GM23338 (cell line): ENCODE measurements around the gene SLC4A3. TPM values are rescaled to one million over a fixed set of nuclear protein-coding genes. Genes with fewer than 3 reads are reported as not detected.
"Not testable (repeated sequence)": the region's sequence is repeated elsewhere in the genome, so short reads cannot be mapped to it uniquely, and the experiment has no call there.

Source experiments
- ATAC-seq: fragments of 200-7000 bp; cut with Tn5 transposase; 3 replicates; pipeline ENCODE4 v1.9.1; 2020
- DNase-seq: peaks from one replicate; pipeline ENCODE4 v3.0.0-alpha.2; 2015; ENCODE audit warnings: low spot score
- H2AFZ ChIP-seq: fragments of 200-600 bp; sonication (generic); 2 replicates; pipeline ENCODE4 v1.8.0; 2016; ENCODE audit warnings: antibody characterized with exemption, mild to moderate bottlenecking, moderate library complexity
- H3F3A ChIP-seq: fragments of 200-600 bp; sonication (generic); replicated peaks from 2 replicates; pipeline ENCODE4 v1.8.0; 2017; ENCODE audit warnings: antibody characterized with exemption, mixed run types, low read depth
- H3K27ac ChIP-seq: fragments of 200-600 bp; sonication (generic); 2 replicates; pipeline ENCODE4 v1.6.1; 2016; ENCODE audit warnings: low read depth
- H3K27me3 ChIP-seq: fragments of 200-600 bp; sonication (generic); 2 replicates; pipeline ENCODE4 v1.8.0; 2016; ENCODE audit warnings: mild to moderate bottlenecking, mixed run types, moderate library complexity; ENCODE audit not compliant: insufficient read depth
- H3K36me3 ChIP-seq: fragments of 200-600 bp; sonication (generic); 2 replicates; pipeline ENCODE4 v1.8.0; 2016; ENCODE audit warnings: mild to moderate bottlenecking; ENCODE audit not compliant: insufficient read depth
- H3K4me1 ChIP-seq: fragments of 200-600 bp; sonication (generic); 2 replicates; pipeline ENCODE4 v1.8.0; 2016; ENCODE audit warnings: mild to moderate bottlenecking, moderate library complexity; ENCODE audit not compliant: insufficient read depth
- H3K4me2 ChIP-seq: fragments of 200-600 bp; sonication (generic); 2 replicates; pipeline ENCODE4 v1.7.1; 2017; ENCODE audit warnings: mixed run types
- H3K4me3 ChIP-seq: fragments of 200-600 bp; sonication (generic); 2 replicates; pipeline ENCODE4 v1.6.1; 2016; ENCODE audit warnings: mixed run types
- H3K79me2 ChIP-seq: fragments of 200-600 bp; sonication (generic); replicated peaks from 2 replicates; pipeline ENCODE4 v1.8.0; 2017; ENCODE audit warnings: mild to moderate bottlenecking; ENCODE audit not compliant: insufficient read depth
- H3K9me2 ChIP-seq: fragments of 200-600 bp; sonication (generic); 2 replicates; pipeline ENCODE4 v1.8.0; 2017; ENCODE audit not compliant: insufficient read depth
- H4K20me1 ChIP-seq: fragments of 200-600 bp; sonication (generic); replicated peaks from 2 replicates; pipeline ENCODE4 v1.8.0; 2017; ENCODE audit warnings: mild to moderate bottlenecking; ENCODE audit not compliant: insufficient read depth
- H3K27ac Mint-ChIP-seq: 2 replicates; pipeline ENCODE4 v1.8.0; 2020; ENCODE audit warnings: inconsistent platforms, mild to moderate bottlenecking, moderate library complexity, mixed read lengths
- H3K27me3 Mint-ChIP-seq: 3 replicates; pipeline ENCODE4 v1.8.0; 2022; ENCODE audit warnings: low read depth, mild to moderate bottlenecking, moderate library complexity, mixed read lengths, inconsistent platforms; ENCODE audit not compliant: insufficient read depth, poor library complexity
- H3K36me3 Mint-ChIP-seq: 3 replicates; pipeline ENCODE4 v1.8.0; 2021; ENCODE audit warnings: low read depth, mild to moderate bottlenecking, inconsistent platforms, moderate library complexity, mixed read lengths
- H3K4me1 Mint-ChIP-seq: 3 replicates; pipeline ENCODE4 v1.8.0; 2020; ENCODE audit warnings: mild to moderate bottlenecking, inconsistent platforms, mixed read lengths
- H3K4me3 Mint-ChIP-seq: 3 replicates; pipeline ENCODE4 v1.8.0; 2021; ENCODE audit warnings: moderate library complexity, mild to moderate bottlenecking, inconsistent platforms, mixed read lengths
- H3K9me3 Mint-ChIP-seq: 3 replicates; pipeline ENCODE4 v1.8.0; 2020; ENCODE audit warnings: moderate library complexity, mild to moderate bottlenecking, inconsistent platforms, mixed read lengths
- CTCF ChIP-seq, 2 experiments: fragments of 200-600 bp in 1 of 2; sonication (generic) in 1 of 2; conservative IDR thresholded peaks; 2 replicates each; pipeline versions ENCODE4 v1.5.1 to v1.6.1; 2016 to 2017; ENCODE audit warnings: antibody characterized with exemption in 2 of 2, low read depth in 2 of 2, mild to moderate bottlenecking in 2 of 2, moderate library complexity in 1 of 2
- EZH2 ChIP-seq: fragments of 200-600 bp; sonication (generic); IDR thresholded peaks from one replicate; pipeline ENCODE4 v1.8.0; 2017; ENCODE audit warnings: antibody characterized with exemption, mild to moderate bottlenecking, low read depth; ENCODE audit not compliant: unreplicated experiment
- JUNB ChIP-seq: IDR thresholded peaks from one replicate; pipeline ENCODE4 v1.6.1; 2016; ENCODE audit warnings: antibody characterized with exemption; ENCODE audit not compliant: unreplicated experiment
- REST ChIP-seq: IDR thresholded peaks from one replicate; pipeline ENCODE4 v1.6.1; 2018; ENCODE audit warnings: antibody characterized with exemption; ENCODE audit not compliant: unreplicated experiment
- polyA plus RNA-seq: library from polyadenylated mRNA; unstranded; fragments of >200 nt; fragmentation: Nextera tagmentation; extraction: Ambion mirVana; gene quantifications from 2 replicates; pipeline ENCODE4 v1.2.1, GENCODE V29; 2016
- total RNA-seq: library from RNA; depleted of rRNA; stranded (reverse); fragments of >200 nt; shearing (Covaris generic); gene quantifications from 2 replicates; pipeline ENCODE4 v1.2.3, GENCODE V29; 2014

SLC4A3 gene
- total and polyA plus RNA-seq, 2 experiments from 2014 or later, result 3.6 to 6.8 TPM

- not testable (repeated sequence) for H3K79me2 ChIP-seq, H3K36me3 Mint-ChIP-seq, H4K20me1 ChIP-seq, H3F3A ChIP-seq, H3K9me2 ChIP-seq, H3K27ac ChIP-seq, H3K36me3 ChIP-seq, H3K4me2 ChIP-seq, H3K4me1 Mint-ChIP-seq, H3K27me3 Mint-ChIP-seq, H3K4me1 ChIP-seq, H3K27me3 ChIP-seq, DNase-seq, ATAC-seq, H3K4me3 ChIP-seq, H3K27ac Mint-ChIP-seq, H3K9me3 Mint-ChIP-seq, H3K4me3 Mint-ChIP-seq
- H2AFZ ChIP-seq, result peak overlapping the region; percentile 21; the same call in 1 of the 2 replicates
Measured at GRCh38 chr2:219651656-219652055, 24.2 kb downstream of the SLC4A3 start.

GRCh38 chr2:219656526-219656925, 29.1 kb downstream of the SLC4A3 start:
- Histone ChIP-seq H3K4me3 (no peak overlapping the region), H3K9me2 (no peaks in the 10 kb centered on the region), H3K36me3 (peaks cover 3% of the 10 kb centered on the region; the same call in 1 of the 2 replicates), H3K27ac (no peak overlapping the region), H3K4me2 (no peak overlapping the region), H3F3A (no peaks in the 10 kb centered on the region), H3K79me2 (no peaks in the 10 kb centered on the region), H2AFZ (no peak overlapping the region), H3K4me1 (no peaks in the 10 kb centered on the region), H3K27me3 (no peaks in the 10 kb centered on the region), H4K20me1 (no peaks in the 10 kb centered on the region)
- no peaks in the 10 kb centered on the region for H3K4me1 Mint-ChIP-seq
- peaks cover 18% of the 10 kb centered on the region for H3K9me3 Mint-ChIP-seq
- no peak overlapping the region for H3K27ac Mint-ChIP-seq
- H3K27me3 Mint-ChIP-seq, result peaks cover 9% of the 10 kb centered on the region
- H3K36me3 Mint-ChIP-seq, result peaks cover 10% of the 10 kb centered on the region
- DNase-seq (no peak), ATAC-seq (no peak)
- no peak overlapping the region for H3K4me3 Mint-ChIP-seq
- TF ChIP-seq REST, result no peak
- no peak for TF ChIP-seq JUNB
- TF ChIP-seq EZH2, result no peak
- no peak for TF ChIP-seq CTCF (conservative IDR thresholded peaks at IDR 0.05; ENCODE audit: low read depth in 2 of 2)
